Stimulated activated effector memory CD8-positive, alpha-beta T cell treated with anti-CD3 and anti-CD28 coated beads, Interleukin-12 subunit alpha, Interleukin-12 subunit beta, amount 100 ng/mL, for 72 hours (primary cell): Measurements from ENCODE around the gene KRT6A.
"Not testable (repeated sequence)": the region's sequence is repeated elsewhere in the genome, so short reads cannot be mapped to it uniquely, and the experiment has no call there.

Source experiments
- ATAC-seq: fragments of 150-1000 bp; cut with Tn5 transposase; 2 replicates; pipeline ENCODE4 v1.10.0; 2021
- DNase-seq, 2 donors: peaks; one replicate each; pipeline ENCODE4 v3.0.0; 2021 to 2022; ENCODE audit warnings: low spot score in 2 of 2
- H3K27ac Mint-ChIP-seq: one replicate; pipeline ENCODE4 v1.8.0; 2022; ENCODE audit warnings: mild to moderate bottlenecking, mixed read lengths
- H3K36me3 Mint-ChIP-seq: one replicate; pipeline ENCODE4 v1.8.0; 2022; ENCODE audit warnings: mild to moderate bottlenecking, mixed read lengths
- H3K4me1 Mint-ChIP-seq: one replicate; pipeline ENCODE4 v1.8.0; 2022; ENCODE audit warnings: mixed read lengths
- H3K4me3 Mint-ChIP-seq: one replicate; pipeline ENCODE4 v1.8.0; 2022; ENCODE audit warnings: mild to moderate bottlenecking, mixed read lengths
- H3K9me3 Mint-ChIP-seq: one replicate; pipeline ENCODE4 v1.8.0; 2022; ENCODE audit warnings: mixed read lengths

The KRT6A gene

DNA sequence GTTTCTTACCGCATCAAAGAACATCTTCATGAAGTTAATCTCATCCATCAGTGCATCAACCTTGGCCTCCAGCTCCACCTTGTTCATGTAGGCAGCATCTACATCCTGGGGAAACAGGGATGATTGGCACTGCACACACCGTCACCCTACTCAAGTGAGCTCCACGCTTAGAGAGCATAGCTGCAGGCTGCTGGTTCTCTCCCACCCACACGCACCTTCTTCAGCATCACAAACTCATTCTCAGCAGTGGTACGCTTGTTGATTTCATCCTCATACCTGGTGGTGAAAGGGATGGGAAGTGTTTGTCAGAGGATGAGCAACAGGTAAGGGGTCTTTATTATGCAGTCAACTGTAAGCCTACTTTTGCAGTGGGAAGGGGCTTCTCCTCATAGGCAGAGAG, 24.8 kb upstream of the KRT6A start:
- no peak overlapping the region for H3K27ac Mint-ChIP-seq
- H3K4me3 Mint-ChIP-seq, result no peak overlapping the region
- H3K9me3 Mint-ChIP-seq, result no peaks in the 10 kb centered on the region
- DNase-seq, result peak in 1 of 2 donors; percentile 8
- peaks cover 6% of the 10 kb centered on the region for H3K4me1 Mint-ChIP-seq
- H3K36me3 Mint-ChIP-seq, result no peaks in the 10 kb centered on the region
- no peak for ATAC-seq

GRCh38 chr12:52517005-52517835, 24.2 kb upstream of the KRT6A start:
- no peak overlapping the region for H3K27ac Mint-ChIP-seq
- no peaks in the 10 kb centered on the region for H3K36me3 Mint-ChIP-seq
- peak in 1 of 2 donors; percentile 7 for DNase-seq
- H3K4me1 Mint-ChIP-seq, result peaks cover 6% of the 10 kb centered on the region
- no peak for ATAC-seq
- no peak overlapping the region for H3K4me3 Mint-ChIP-seq
- H3K9me3 Mint-ChIP-seq, result no peaks in the 10 kb centered on the region

DNA sequence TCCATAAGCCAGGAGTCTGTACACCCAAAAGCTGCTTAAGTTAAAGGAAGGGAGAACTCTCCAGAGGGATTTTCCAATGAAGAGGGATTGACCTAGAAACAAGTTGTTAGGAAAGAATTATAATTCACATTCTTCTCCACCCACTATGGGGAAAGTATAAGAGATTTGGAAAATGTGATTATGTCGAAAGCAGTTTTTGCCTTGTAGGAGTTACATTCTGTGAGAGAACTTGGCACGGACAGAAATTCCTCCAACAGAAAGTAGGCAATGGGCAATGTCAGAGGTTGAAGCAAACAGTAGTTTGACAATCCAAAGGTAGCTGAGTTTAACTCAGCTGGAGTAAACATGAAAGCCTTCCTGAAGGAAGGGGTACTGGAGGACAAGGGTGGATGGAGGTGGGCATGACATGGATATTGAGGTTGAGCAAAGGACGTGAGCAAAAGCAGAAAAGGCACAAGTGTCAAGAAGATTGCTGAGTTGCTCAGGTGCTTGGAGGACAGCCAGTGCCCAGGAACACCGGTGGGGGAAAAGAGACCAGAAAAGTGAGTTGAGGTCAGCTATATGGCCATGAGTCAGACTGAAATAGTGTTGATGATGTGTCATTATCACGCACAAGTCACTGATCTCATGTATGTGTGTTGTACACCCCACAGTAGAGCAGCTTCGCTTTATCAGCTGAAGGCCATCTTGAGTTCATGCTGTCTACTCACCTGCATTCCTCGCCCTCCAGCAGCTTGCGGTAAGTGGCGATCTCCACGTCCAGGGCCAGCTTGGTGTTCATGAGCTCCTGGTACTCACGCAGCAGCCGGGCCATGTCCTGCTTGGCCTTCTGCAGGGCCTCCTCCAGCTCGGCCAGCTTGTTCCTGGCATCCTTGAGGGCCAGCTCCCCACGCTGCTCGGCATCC, 23.1 kb upstream of the KRT6A start:
- H3K9me3 Mint-ChIP-seq, result peaks cover 4% of the 10 kb centered on the region
- no peaks in the 10 kb centered on the region for H3K36me3 Mint-ChIP-seq
- H3K27ac Mint-ChIP-seq, result no peak overlapping the region
- ATAC-seq (peak; percentile 21), DNase-seq (peak in 1 of 2 donors; percentile 38)
- H3K4me3 Mint-ChIP-seq, result no peak overlapping the region
- no peaks in the 10 kb centered on the region for H3K4me1 Mint-ChIP-seq

- H3K9me3 Mint-ChIP-seq, result peaks cover 5% of the 10 kb centered on the region
- ATAC-seq (no peak), DNase-seq (peak in 1 of 2 donors; percentile 26)
- no peaks in the 10 kb centered on the region for H3K4me1 Mint-ChIP-seq
- no peaks in the 10 kb centered on the region for H3K36me3 Mint-ChIP-seq
- H3K27ac Mint-ChIP-seq, result no peak overlapping the region
- no peak overlapping the region for H3K4me3 Mint-ChIP-seq
Measured at GRCh38 chr12:52515319-52515646, 22.2 kb upstream of the KRT6A start.

DNA sequence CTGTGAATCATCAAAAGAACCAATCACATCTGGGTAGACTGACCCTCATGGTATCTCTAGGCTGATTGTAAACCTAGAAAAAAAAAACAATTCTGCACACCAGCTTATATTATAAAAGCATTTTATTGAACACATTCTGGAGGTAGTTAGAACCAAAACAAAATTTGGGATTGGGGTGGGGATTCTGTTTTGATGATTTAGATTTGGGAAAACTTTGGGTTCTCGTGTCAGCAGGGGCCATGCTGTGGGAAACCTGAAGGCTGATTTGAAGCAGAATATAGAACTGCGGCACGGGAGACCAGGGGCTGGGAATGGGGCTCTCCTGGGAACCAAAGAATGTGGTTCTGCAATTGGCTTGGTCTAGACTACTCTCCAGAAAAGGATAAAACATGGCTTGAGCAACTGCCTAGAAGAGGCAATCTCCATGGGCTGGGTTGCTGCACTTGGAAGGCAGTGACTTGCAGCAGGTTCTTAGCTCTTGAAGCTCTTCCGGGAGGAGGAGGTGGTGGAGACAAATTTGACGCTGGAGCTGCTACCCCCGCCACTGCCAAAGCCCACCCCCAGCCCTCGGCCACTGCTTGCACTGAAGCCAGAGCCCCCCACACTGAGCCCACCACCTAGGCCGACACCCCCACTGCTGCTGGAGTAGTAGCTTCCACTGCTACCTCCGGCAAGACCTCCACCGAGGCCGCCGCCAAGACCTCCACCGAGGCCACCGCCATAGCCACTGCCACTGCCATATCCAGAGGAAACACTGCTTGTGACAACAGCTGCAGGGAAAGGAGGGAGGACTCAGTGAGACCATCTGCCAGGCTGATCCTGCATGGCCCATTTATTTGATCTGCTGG, 21.6 kb upstream of the KRT6A start:
- no peak for ATAC-seq
- H3K27ac Mint-ChIP-seq, result no peak overlapping the region
- peak in 1 of 2 donors; percentile 8 for DNase-seq

DNA sequence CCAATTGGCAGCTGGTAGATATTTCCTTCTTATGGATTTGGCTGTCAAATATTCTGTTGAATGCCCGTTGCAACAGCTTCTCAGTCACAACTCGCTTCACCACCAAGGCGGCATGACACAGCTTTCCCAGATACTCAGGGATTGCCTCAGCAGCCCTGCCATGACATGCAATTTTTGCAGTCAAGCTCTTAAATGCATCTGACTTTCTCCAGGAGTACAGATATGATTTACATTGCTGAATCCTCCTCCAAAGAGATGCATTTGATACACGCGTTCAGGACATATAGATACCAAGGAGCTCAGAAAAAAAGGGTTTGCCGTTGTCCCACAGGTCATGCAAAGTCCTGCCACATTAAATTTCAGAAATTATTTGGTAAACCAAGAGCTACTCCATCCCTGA, 20.7 kb upstream of the KRT6A start:
- Mint-ChIP-seq H3K4me1 (no peaks in the 10 kb centered on the region), H3K4me3 (no peak overlapping the region), H3K36me3 (no peaks in the 10 kb centered on the region), H3K27ac (no peak overlapping the region), H3K9me3 (peaks cover 5% of the 10 kb centered on the region)
- peak in 1 of 2 donors; percentile 4 for DNase-seq
- no peak for ATAC-seq

More for the DNA sequence above, 21.6 kb upstream of the KRT6A start:
- H3K36me3 Mint-ChIP-seq, result no peaks in the 10 kb centered on the region
- no peak overlapping the region for H3K4me3 Mint-ChIP-seq
- H3K4me1 Mint-ChIP-seq, result no peaks in the 10 kb centered on the region
- peaks cover 5% of the 10 kb centered on the region for H3K9me3 Mint-ChIP-seq

- no peak for ATAC-seq
- Mint-ChIP-seq H3K4me3 (no peak overlapping the region), H3K36me3 (no peaks in the 10 kb centered on the region)
Measured at GRCh38 chr12:52508211-52508610, 15.2 kb upstream of the KRT6A start.

GRCh38 chr12:52506858-52507715, 14.0 kb upstream of the KRT6A start:
- no peaks in the 10 kb centered on the region for H3K4me1 Mint-ChIP-seq
- H3K9me3 Mint-ChIP-seq, result peaks cover 5% of the 10 kb centered on the region
- no peak for DNase-seq
- H3K36me3 Mint-ChIP-seq, result no peaks in the 10 kb centered on the region
- no peak overlapping the region for H3K4me3 Mint-ChIP-seq
- H3K27ac Mint-ChIP-seq, result no peak overlapping the region
- peak; percentile 37 for ATAC-seq

More at GRCh38 chr12:52508211-52508610, 15.2 kb upstream of the KRT6A start:
- H3K4me1 Mint-ChIP-seq, result no peaks in the 10 kb centered on the region
- H3K27ac Mint-ChIP-seq, result no peak overlapping the region
- DNase-seq, result peak in 1 of 2 donors; percentile 29
- H3K9me3 Mint-ChIP-seq, result peaks cover 5% of the 10 kb centered on the region

DNA sequence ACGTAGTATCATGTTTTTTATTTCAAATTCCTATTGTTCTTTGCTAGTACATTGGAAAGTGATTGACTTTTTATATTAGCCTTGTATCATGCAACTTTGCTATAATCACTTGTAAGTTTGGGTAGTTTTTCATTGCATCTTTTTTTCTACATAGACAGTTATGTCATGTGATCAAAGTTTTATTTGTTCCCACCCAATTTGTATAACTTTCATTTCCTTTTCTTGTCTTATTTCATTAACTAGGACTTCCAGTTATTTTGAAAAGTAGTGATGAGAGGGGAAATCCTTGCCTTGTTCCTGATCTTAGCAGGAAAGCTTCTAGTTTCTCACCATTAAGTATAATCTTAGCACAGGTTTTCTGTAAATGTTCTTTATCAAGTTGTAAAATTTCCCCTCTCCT, 9.8 kb upstream of the KRT6A start:
- H3K4me3 Mint-ChIP-seq, result no peak overlapping the region
- H3K9me3 Mint-ChIP-seq, result no peaks in the 10 kb centered on the region
- no peak overlapping the region for H3K27ac Mint-ChIP-seq
- DNase-seq, result no peak
- ATAC-seq, result no peak
- H3K36me3 Mint-ChIP-seq, result no peaks in the 10 kb centered on the region
- H3K4me1 Mint-ChIP-seq, result no peaks in the 10 kb centered on the region

GRCh38 chr12:52501490-52501889, 8.4 kb upstream of the KRT6A start:
- no peaks in the 10 kb centered on the region for H3K9me3 Mint-ChIP-seq
- no peak for ATAC-seq
- H3K4me1 Mint-ChIP-seq, result no peaks in the 10 kb centered on the region
- no peak for DNase-seq
- H3K4me3 Mint-ChIP-seq, result no peak overlapping the region
- H3K27ac Mint-ChIP-seq, result no peak overlapping the region
- no peaks in the 10 kb centered on the region for H3K36me3 Mint-ChIP-seq

GRCh38 chr12:52500574-52500973, 7.5 kb upstream of the KRT6A start:
- H3K9me3 Mint-ChIP-seq, H3K36me3 Mint-ChIP-seq, DNase-seq, H3K4me1 Mint-ChIP-seq, H3K4me3 Mint-ChIP-seq, ATAC-seq, H3K27ac Mint-ChIP-seq: not testable (repeated sequence)

DNA sequence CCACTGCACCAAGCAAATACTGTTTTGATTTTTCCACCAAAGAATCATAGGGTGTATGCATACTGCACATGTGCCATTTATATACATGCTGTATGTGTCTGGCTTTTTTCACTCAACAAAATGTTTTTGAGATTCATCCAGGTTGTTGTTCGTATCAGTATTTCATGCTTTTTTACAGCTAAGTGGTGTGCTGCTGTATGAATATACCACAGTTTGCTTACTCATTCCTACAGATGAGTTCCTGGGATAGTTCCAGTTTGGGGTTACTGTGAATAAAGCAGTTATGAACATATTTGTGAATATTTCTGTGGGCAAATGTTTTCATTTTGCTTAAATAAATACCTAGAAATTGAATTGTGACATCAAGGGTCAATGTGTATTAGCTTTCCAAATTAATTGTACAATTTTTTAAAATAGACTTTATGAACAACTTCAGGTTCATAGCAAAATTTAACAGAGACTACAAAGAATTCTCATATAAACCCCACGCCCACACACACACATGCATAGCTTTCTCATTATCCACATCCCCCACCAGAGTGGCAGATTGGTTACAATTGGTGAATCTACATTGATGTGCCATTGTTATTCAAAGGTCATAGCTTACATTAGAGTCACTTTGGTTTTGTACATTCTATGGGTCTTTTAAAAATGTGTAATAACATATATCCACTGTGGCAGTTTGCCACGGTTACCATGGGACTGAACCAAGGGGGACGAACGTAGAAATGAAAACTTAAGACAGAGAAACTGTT, 6.9 kb upstream of the KRT6A start:
- peaks cover 5% of the 10 kb centered on the region for H3K4me1 Mint-ChIP-seq

DNA sequence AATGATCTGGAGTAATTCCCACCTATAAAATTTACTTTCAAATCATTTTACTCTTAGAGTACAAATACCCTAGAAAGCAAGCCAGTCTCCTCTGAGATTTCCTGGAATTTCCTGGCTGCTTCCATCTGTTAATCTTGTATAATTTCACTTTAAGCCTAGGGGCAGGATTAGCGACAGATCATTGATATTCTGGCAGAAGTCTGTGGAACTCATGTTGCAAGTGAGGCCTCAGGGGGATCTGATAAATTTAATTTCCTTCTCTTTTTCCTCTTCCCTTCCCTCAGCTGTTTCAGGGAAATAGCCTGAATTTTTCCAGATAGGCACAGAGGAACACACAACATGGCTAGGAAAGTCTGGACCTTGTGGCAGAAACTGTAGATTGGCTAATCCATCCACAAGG, 5.9 kb upstream of the KRT6A start:
- Mint-ChIP-seq H3K4me1 (peaks cover 5% of the 10 kb centered on the region), H3K9me3 (no peaks in the 10 kb centered on the region), H3K36me3 (no peaks in the 10 kb centered on the region), H3K27ac (no peak overlapping the region), H3K4me3 (no peak overlapping the region)
- no peak for ATAC-seq
- DNase-seq, result no peak

More for the DNA sequence above, 6.9 kb upstream of the KRT6A start:
- ATAC-seq (no peak), DNase-seq (no peak)
- Mint-ChIP-seq H3K36me3 (no peaks in the 10 kb centered on the region), H3K4me3 (no peak overlapping the region), H3K27ac (no peak overlapping the region), H3K9me3 (no peaks in the 10 kb centered on the region)

DNA sequence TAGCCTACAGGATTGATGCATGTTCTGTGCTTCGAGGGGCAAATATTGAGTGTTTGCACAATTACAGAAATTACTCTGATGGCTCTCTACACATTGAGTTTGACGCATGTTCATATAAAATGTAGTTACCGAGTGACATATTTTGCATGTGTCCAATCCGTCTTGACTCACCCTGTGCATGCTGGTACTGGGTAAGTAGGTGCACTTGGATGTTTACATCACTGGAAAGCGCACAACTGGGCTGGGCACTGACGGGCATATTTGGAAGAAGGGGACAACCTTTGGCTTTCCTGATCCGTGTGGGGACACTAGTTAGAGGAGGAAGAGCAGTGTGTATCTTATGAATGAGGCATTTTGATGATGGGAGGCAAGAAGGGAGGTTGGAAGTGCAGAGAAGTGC, 4.9 kb upstream of the KRT6A start:
- no peak overlapping the region for H3K27ac Mint-ChIP-seq
- no peaks in the 10 kb centered on the region for H3K9me3 Mint-ChIP-seq
- no peak for DNase-seq
- peaks cover 5% of the 10 kb centered on the region for H3K4me1 Mint-ChIP-seq
- H3K4me3 Mint-ChIP-seq, result no peak overlapping the region
- ATAC-seq, result no peak
- H3K36me3 Mint-ChIP-seq, result no peaks in the 10 kb centered on the region
